SK-N-SH treated with all-trans-retinoic acid at 6 μM for 48 hours (cell line): ENCODE measurements around the gene COL6A5.

ENCODE experiments used
- ARNTL ChIP-seq: fragments of 450-650 bp; formaldehyde crosslinking; IDR thresholded peaks from 2 replicates; pipeline ENCODE4 v1.5.0; 2020; ENCODE audit warnings: low read depth, mild to moderate bottlenecking, moderate library complexity, borderline replicate concordance
- ISL1 ChIP-seq: fragments of 250-450 bp; sonication (Bioruptor Pico); IDR thresholded peaks from 2 replicates; pipeline ENCODE4 v2.1.2; 2022; ENCODE audit warnings: mild to moderate bottlenecking, moderate library complexity
- RARB ChIP-seq: fragments of 250-450 bp; sonication (Bioruptor Pico); IDR thresholded peaks from 2 replicates; pipeline ENCODE4 v1.8.0; 2021; ENCODE audit warnings: mild to moderate bottlenecking, moderate library complexity
- TOX ChIP-seq: fragments of 250-450 bp; sonication (Bioruptor Pico); IDR thresholded peaks from 2 replicates; pipeline ENCODE4 v1.8.0; 2021; ENCODE audit warnings: mild to moderate bottlenecking, moderate library complexity, borderline replicate concordance
- ZNF565 ChIP-seq: fragments of 450-650 bp; formaldehyde crosslinking; conservative IDR thresholded peaks from 2 replicates; pipeline ENCODE4 v1.5.0; 2020; ENCODE audit warnings: low read depth, mild to moderate bottlenecking, moderate library complexity
- TF ChIP-seq, protein P1 (sequence below): fragments of 250-450 bp; sonication (Bioruptor Pico); IDR thresholded peaks from 2 replicates; pipeline ENCODE4 v1.5.1; 2020; ENCODE audit warnings: low read depth, mild to moderate bottlenecking, moderate library complexity
- TF ChIP-seq, protein P2 (sequence below): fragments of 250-450 bp; sonication (Bioruptor Pico); IDR thresholded peaks from 2 replicates; pipeline ENCODE4 v1.8.0; 2020; ENCODE audit warnings: mild to moderate bottlenecking, moderate library complexity, borderline replicate concordance
- TF ChIP-seq, protein P3 (sequence below): fragments of 250-450 bp; sonication (Bioruptor Pico); IDR thresholded peaks from 2 replicates; pipeline ENCODE4 v1.5.0; 2020; ENCODE audit warnings: mild to moderate bottlenecking, moderate library complexity

DNA sequence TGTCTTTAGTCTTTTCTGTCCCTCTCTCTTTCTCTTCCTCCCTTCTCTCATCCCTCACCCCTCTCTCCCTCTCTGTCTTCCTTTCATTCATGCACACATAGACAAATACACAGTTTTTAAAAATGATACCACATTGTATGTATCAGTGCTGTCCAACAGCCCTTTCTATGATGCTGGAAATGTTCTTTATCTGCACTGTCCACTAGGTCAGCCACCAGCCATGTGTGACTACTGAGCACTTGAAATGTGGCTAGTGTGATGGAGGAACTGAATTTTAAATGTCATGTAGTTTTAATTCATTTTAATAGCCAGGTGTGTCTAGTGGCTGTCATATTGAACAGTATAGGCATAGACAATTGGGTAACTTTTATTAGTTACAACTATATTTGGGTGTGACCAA lies 34.9 kb downstream of the COL6A5 start:
- no peak for TF ChIP-seq TOX (CRISPR knock-in tag)
- TF ChIP-seq, protein P1, sequence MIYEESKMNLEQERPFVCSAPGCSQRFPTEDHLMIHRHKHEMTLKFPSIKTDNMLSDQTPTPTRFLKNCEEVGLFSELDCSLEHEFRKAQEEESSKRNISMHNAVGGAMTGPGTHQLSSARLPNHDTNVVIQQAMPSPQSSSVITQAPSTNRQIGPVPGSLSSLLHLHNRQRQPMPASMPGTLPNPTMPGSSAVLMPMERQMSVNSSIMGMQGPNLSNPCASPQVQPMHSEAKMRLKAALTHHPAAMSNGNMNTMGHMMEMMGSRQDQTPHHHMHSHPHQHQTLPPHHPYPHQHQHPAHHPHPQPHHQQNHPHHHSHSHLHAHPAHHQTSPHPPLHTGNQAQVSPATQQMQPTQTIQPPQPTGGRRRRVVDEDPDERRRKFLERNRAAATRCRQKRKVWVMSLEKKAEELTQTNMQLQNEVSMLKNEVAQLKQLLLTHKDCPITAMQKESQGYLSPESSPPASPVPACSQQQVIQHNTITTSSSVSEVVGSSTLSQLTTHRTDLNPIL = no peak
- TF ChIP-seq, protein P2, sequence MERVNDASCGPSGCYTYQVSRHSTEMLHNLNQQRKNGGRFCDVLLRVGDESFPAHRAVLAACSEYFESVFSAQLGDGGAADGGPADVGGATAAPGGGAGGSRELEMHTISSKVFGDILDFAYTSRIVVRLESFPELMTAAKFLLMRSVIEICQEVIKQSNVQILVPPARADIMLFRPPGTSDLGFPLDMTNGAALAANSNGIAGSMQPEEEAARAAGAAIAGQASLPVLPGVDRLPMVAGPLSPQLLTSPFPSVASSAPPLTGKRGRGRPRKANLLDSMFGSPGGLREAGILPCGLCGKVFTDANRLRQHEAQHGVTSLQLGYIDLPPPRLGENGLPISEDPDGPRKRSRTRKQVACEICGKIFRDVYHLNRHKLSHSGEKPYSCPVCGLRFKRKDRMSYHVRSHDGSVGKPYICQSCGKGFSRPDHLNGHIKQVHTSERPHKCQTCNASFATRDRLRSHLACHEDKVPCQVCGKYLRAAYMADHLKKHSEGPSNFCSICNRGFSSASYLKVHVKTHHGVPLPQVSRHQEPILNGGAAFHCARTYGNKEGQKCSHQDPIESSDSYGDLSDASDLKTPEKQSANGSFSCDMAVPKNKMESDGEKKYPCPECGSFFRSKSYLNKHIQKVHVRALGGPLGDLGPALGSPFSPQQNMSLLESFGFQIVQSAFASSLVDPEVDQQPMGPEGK (CRISPR knock-in tag) = no peak
- no peak for TF ChIP-seq RARB
- TF ChIP-seq ZNF565 (CRISPR knock-in tag) = no peak
- TF ChIP-seq ARNTL = no peak
- TF ChIP-seq ISL1 (CRISPR knock-in tag) = no peak
- TF ChIP-seq, protein P3, sequence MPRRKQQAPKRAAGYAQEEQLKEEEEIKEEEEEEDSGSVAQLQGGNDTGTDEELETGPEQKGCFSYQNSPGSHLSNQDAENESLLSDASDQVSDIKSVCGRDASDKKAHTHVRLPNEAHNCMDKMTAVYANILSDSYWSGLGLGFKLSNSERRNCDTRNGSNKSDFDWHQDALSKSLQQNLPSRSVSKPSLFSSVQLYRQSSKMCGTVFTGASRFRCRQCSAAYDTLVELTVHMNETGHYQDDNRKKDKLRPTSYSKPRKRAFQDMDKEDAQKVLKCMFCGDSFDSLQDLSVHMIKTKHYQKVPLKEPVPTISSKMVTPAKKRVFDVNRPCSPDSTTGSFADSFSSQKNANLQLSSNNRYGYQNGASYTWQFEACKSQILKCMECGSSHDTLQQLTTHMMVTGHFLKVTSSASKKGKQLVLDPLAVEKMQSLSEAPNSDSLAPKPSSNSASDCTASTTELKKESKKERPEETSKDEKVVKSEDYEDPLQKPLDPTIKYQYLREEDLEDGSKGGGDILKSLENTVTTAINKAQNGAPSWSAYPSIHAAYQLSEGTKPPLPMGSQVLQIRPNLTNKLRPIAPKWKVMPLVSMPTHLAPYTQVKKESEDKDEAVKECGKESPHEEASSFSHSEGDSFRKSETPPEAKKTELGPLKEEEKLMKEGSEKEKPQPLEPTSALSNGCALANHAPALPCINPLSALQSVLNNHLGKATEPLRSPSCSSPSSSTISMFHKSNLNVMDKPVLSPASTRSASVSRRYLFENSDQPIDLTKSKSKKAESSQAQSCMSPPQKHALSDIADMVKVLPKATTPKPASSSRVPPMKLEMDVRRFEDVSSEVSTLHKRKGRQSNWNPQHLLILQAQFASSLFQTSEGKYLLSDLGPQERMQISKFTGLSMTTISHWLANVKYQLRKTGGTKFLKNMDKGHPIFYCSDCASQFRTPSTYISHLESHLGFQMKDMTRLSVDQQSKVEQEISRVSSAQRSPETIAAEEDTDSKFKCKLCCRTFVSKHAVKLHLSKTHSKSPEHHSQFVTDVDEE = no peak
